GM12891 (cell line): Measurements from ENCODE around the gene SPAG16.

Experiments
- POLR2A ChIP-seq: IDR thresholded peaks from 2 replicates; pipeline ENCODE4 v1.6.1; 2011; ENCODE audit warnings: low read depth, low read length, control low read depth
- POLR2AphosphoS5 ChIP-seq: IDR thresholded peaks from 2 replicates; pipeline ENCODE4 v1.6.1; 2011; ENCODE audit warnings: low read depth, low read length, control low read depth
- SPI1 ChIP-seq: IDR thresholded peaks from 2 replicates; pipeline ENCODE4 v1.6.1; 2011; ENCODE audit warnings: low read depth, low read length, control low read depth
- TAF1 ChIP-seq: IDR thresholded peaks from 2 replicates; pipeline ENCODE4 v1.6.1; 2011; ENCODE audit warnings: low read depth, low read length, control low read depth

DNA sequence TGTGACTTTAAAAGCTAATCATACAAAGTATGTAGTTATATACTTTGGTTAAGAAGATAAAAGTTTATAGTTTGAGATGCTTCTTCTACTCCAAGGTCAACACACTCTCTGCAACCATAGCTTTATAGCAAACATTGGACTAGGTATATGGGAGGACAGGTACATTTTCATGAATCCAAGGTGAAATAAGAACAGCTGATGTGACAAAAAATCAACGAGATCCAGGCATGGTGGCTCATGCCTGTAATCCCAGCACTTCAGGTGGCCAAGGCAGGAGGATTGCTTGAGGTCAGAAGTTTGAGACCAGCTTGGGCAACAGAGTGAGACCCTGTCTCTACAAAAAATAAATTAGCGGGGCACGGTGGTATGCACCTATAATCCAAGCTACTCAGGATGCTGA is 963.3 kb downstream of the SPAG16 start:
- TF ChIP-seq POLR2AphosphoS5: no peak
- TF ChIP-seq POLR2A: no peak
- TF ChIP-seq TAF1: no peak
- no peak for TF ChIP-seq SPI1
